HepG2 (cell line): ENCODE measurements around the gene FN1. TPM values are rescaled to one million over a fixed set of nuclear protein-coding genes. Genes with fewer than 3 reads are reported as not detected.

Experiments
- EP300 ChIP-seq, 3 experiments: sonication (generic) in 1 of 3; formaldehyde crosslinking in 1 of 3; IDR thresholded peaks; 2 replicates each; pipeline versions ENCODE4 v1.5.1 to v1.6.1; 2011 to 2020; ENCODE audit warnings: low read depth in 2 of 3, low read length in 2 of 3, borderline replicate concordance in 1 of 3, improper control_type of control experiment in 1 of 3, mild to moderate bottlenecking in 1 of 3, missing genetic modification reagents in 1 of 3, moderate library complexity in 1 of 3
- GATAD2A ChIP-seq: IDR thresholded peaks from 2 replicates; pipeline ENCODE4 v1.6.1; 2016
- HOXD1 ChIP-seq: sonication (generic); formaldehyde crosslinking; IDR thresholded peaks from 2 replicates; pipeline ENCODE4 v1.5.0; 2020; ENCODE audit warnings: missing genetic modification reagents
- JDP2 ChIP-seq: sonication (generic); formaldehyde crosslinking; IDR thresholded peaks from 2 replicates; pipeline ENCODE4 v1.8.1; 2022; ENCODE audit warnings: missing genetic modification reagents, borderline replicate concordance
- MIER3 ChIP-seq: IDR thresholded peaks from 2 replicates; pipeline ENCODE4 v1.6.1; 2016; ENCODE audit warnings: missing compliant biosample characterization, borderline replicate concordance
- MNT ChIP-seq: fragments of 450-650 bp; IDR thresholded peaks from 2 replicates; pipeline ENCODE4 v1.6.1; 2016
- MTF2 ChIP-seq: sonication (generic); formaldehyde crosslinking; IDR thresholded peaks from 2 replicates; pipeline ENCODE4 v1.5.0; 2020; ENCODE audit warnings: missing genetic modification reagents, borderline replicate concordance
- NAIF1 ChIP-seq: sonication (generic); formaldehyde crosslinking; IDR thresholded peaks from 2 replicates; pipeline ENCODE4 v1.5.0; 2020; ENCODE audit warnings: mild to moderate bottlenecking, missing genetic modification reagents, borderline replicate concordance
- PAF1 ChIP-seq: IDR thresholded peaks from 2 replicates; pipeline ENCODE4 v1.6.1; 2016; ENCODE audit warnings: missing genetic modification reagents, missing compliant biosample characterization
- PHB2 ChIP-seq: fragments of 450-650 bp; IDR thresholded peaks from 2 replicates; pipeline ENCODE4 v1.6.1; 2018; ENCODE audit not compliant: partially characterized antibody
- POLR2AphosphoS5 ChIP-seq: IDR thresholded peaks from 2 replicates; pipeline ENCODE4 v1.6.1; 2012; ENCODE audit warnings: low read depth, low read length
- PRMT3 ChIP-seq: sonication (generic); formaldehyde crosslinking; IDR thresholded peaks from 2 replicates; pipeline ENCODE4 v1.8.1; 2022; ENCODE audit warnings: low read depth, mild to moderate bottlenecking, moderate library complexity, missing genetic modification reagents, borderline replicate concordance
- SETDB1 ChIP-seq: sonication (generic); formaldehyde crosslinking; IDR thresholded peaks from 2 replicates; pipeline ENCODE4 v1.5.1; 2020; ENCODE audit warnings: missing genetic modification reagents, mild to moderate bottlenecking, borderline replicate concordance
- SIN3A ChIP-seq: IDR thresholded peaks from 2 replicates; pipeline ENCODE4 v1.6.1; 2011; ENCODE audit warnings: low read depth, mild to moderate bottlenecking, control low read depth, low read length, borderline replicate concordance
- SNAI1 ChIP-seq: sonication (generic); formaldehyde crosslinking; IDR thresholded peaks from 2 replicates; pipeline ENCODE4 v1.5.0; 2020; ENCODE audit warnings: mild to moderate bottlenecking, missing genetic modification reagents, borderline replicate concordance
- ZFY ChIP-seq: sonication (generic); formaldehyde crosslinking; IDR thresholded peaks from 2 replicates; pipeline ENCODE4 v1.4.0; 2020; ENCODE audit warnings: missing genetic modification reagents
- ZNF124 ChIP-seq: sonication (generic); formaldehyde crosslinking; IDR thresholded peaks from 2 replicates; pipeline ENCODE4 v1.4.0; 2020; ENCODE audit warnings: missing genetic modification reagents
- ZNF317 ChIP-seq: sonication (generic); formaldehyde crosslinking; IDR thresholded peaks from 2 replicates; pipeline ENCODE4 v1.5.0; 2020; ENCODE audit warnings: mild to moderate bottlenecking, missing genetic modification reagents
- polyA plus RNA-seq, 8 experiments: library from polyadenylated mRNA; depleted of rRNA in 3 of 8; stranded (reverse) in 7 of 8; unstranded in 1 of 8; fragments of >200 nt; fragmentation: Illumina TruSeq in 4 of 8; extraction: Trizol in 4 of 8; gene quantifications; 2 replicates each; pipeline versions ENCODE4 v1.2.1 to v1.2.3, GENCODE V29; 2011 to 2016; ENCODE audit warnings: low read depth in 4 of 8, missing spikeins in 1 of 8, mixed read lengths in 1 of 8; ENCODE audit not compliant: insufficient read depth in 1 of 8
- total RNA-seq, 5 experiments: library from RNA; depleted of rRNA; stranded (reverse); fragments of >200 nt; fragmentation: Illumina TruSeq; extraction: Trizol; gene quantifications; 2 replicates each; pipeline ENCODE4 v1.2.3, GENCODE V29; 2016; ENCODE audit warnings: low read depth in 1 of 5
- TF ChIP-seq, protein P1 (sequence below): sonication (generic); formaldehyde crosslinking; IDR thresholded peaks from 2 replicates; pipeline ENCODE4 v1.9.0; 2022; ENCODE audit warnings: missing genetic modification reagents, mild to moderate bottlenecking, borderline replicate concordance
- TF ChIP-seq, protein P2 (sequence below): sonication (generic); formaldehyde crosslinking; IDR thresholded peaks from 2 replicates; pipeline ENCODE4 v1.4.0; 2020; ENCODE audit warnings: mild to moderate bottlenecking, missing genetic modification reagents
- TF ChIP-seq, protein P3 (sequence below): sonication (generic); formaldehyde crosslinking; IDR thresholded peaks from 2 replicates; pipeline ENCODE4 v1.5.0; 2020; ENCODE audit warnings: missing genetic modification reagents
- TF ChIP-seq, protein P4 (sequence below): sonication (generic); formaldehyde crosslinking; IDR thresholded peaks from 2 replicates; pipeline ENCODE4 v1.4.0; 2020; ENCODE audit warnings: mild to moderate bottlenecking, missing genetic modification reagents

The FN1 gene
- total and polyA plus RNA-seq, 2 of the 13 experiments (the other 11 are each of a cell fraction or from before 2014, with no cell fraction given) = 1,847 to 6,471 TPM

- TF ChIP-seq, protein P1, sequence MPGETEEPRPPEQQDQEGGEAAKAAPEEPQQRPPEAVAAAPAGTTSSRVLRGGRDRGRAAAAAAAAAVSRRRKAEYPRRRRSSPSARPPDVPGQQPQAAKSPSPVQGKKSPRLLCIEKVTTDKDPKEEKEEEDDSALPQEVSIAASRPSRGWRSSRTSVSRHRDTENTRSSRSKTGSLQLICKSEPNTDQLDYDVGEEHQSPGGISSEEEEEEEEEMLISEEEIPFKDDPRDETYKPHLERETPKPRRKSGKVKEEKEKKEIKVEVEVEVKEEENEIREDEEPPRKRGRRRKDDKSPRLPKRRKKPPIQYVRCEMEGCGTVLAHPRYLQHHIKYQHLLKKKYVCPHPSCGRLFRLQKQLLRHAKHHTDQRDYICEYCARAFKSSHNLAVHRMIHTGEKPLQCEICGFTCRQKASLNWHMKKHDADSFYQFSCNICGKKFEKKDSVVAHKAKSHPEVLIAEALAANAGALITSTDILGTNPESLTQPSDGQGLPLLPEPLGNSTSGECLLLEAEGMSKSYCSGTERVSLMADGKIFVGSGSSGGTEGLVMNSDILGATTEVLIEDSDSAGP (CRISPR knock-in tag) = peak; percentile 91
- TF ChIP-seq POLR2AphosphoS5 = peak; percentile 76
- TF ChIP-seq SETDB1 = 0 out of 2 replicates have a peak, but pooled peaks have one; percentile 28
- no peak for TF ChIP-seq MNT
- TF ChIP-seq SIN3A = peak; percentile 50; the same call in 1 of the 2 replicates
- TF ChIP-seq, protein P2, sequence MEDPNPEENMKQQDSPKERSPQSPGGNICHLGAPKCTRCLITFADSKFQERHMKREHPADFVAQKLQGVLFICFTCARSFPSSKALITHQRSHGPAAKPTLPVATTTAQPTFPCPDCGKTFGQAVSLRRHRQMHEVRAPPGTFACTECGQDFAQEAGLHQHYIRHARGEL (CRISPR knock-in tag) = 0 out of 2 replicates have a peak, but pooled peaks have one; percentile 64
- no peak for TF ChIP-seq PHB2
- TF ChIP-seq, protein P3, sequence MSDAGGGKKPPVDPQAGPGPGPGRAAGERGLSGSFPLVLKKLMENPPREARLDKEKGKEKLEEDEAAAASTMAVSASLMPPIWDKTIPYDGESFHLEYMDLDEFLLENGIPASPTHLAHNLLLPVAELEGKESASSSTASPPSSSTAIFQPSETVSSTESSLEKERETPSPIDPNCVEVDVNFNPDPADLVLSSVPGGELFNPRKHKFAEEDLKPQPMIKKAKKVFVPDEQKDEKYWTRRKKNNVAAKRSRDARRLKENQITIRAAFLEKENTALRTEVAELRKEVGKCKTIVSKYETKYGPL (CRISPR knock-in tag) = 0 out of 2 replicates have a peak, but pooled peaks have one; percentile 3
- TF ChIP-seq NAIF1 (CRISPR knock-in tag) = no peak; the same call in 1 of the 2 replicates
- TF ChIP-seq JDP2 (CRISPR knock-in tag) = no peak
- peak; percentile 27; the same call in 1 of the 2 replicates for TF ChIP-seq ZFY (CRISPR knock-in tag)
- TF ChIP-seq, protein P4, sequence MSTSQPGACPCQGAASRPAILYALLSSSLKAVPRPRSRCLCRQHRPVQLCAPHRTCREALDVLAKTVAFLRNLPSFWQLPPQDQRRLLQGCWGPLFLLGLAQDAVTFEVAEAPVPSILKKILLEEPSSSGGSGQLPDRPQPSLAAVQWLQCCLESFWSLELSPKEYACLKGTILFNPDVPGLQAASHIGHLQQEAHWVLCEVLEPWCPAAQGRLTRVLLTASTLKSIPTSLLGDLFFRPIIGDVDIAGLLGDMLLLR (CRISPR knock-in tag) = peak; percentile 54; the same call in 1 of the 2 replicates
- TF ChIP-seq ZNF317 = peak; percentile 83
- no peak for TF ChIP-seq MTF2
- 0 out of 2 replicates have a peak, but pooled peaks have one; percentile 7 for TF ChIP-seq GATAD2A
- peak; percentile 88 for TF ChIP-seq PRMT3 (CRISPR knock-in tag)
- TF ChIP-seq PAF1 (CRISPR knock-in tag) = peak; percentile 96
- no peak; the same call in 1 of the 2 replicates for TF ChIP-seq HOXD1 (CRISPR knock-in tag)
- TF ChIP-seq MIER3 (CRISPR knock-in tag) = 0 out of 2 replicates have a peak, but pooled peaks have one; percentile 16
- 0 out of 2 replicates have a peak, but pooled peaks have one; percentile 10 for TF ChIP-seq SNAI1 (CRISPR knock-in tag)
- no peak for TF ChIP-seq EP300 (IDR thresholded peaks at IDR 0.05; ENCODE audit: low read depth in 2 of 2, low read length in 2 of 2)
- TF ChIP-seq EP300 (CRISPR knock-in tag; IDR thresholded peaks at IDR 0.05; ENCODE audit: borderline replicate concordance) = peak; percentile 64
- TF ChIP-seq ZNF124 (CRISPR knock-in tag) = no peak
These were observed 493 bp downstream of the FN1 start (continued) for GRCh38 chr2:215435280-215435869.
